HG03135 (cell line): ENCODE results near the gene CRACR2A.

Source experiments
- ATAC-seq: cut with Tn5 transposase; IDR thresholded peaks from one replicate; pipeline ENCODE4 v1.9.1; 2021; ENCODE audit warnings: mild to moderate bottlenecking, moderate library complexity; ENCODE audit not compliant: unreplicated experiment

CRACR2A gene

GRCh38 chr12:3571724-3572123 is 181.2 kb downstream of the CRACR2A start:
- no peak for ATAC-seq

- ATAC-seq = no peak
These were observed 181.6 kb downstream of the CRACR2A start for GRCh38 chr12:3571323-3571722.

- ATAC-seq = no peak
These were observed 184.2 kb downstream of the CRACR2A start for GRCh38 chr12:3568695-3569094.

GRCh38 chr12:3565985-3566384 is 186.9 kb downstream of the CRACR2A start:
- no peak for ATAC-seq
